Kidney capillary endothelial cell (primary cell): Measurements from ENCODE around the gene VAPA.
A peak's percentile ranks its signal among the peaks of the same experiment; 100 is the strongest.

Source experiments
- DNase-seq: peaks from one replicate; pipeline ENCODE4 v3.0.0-alpha.2; 2018; ENCODE audit warnings: low spot score

VAPA gene, protein sequence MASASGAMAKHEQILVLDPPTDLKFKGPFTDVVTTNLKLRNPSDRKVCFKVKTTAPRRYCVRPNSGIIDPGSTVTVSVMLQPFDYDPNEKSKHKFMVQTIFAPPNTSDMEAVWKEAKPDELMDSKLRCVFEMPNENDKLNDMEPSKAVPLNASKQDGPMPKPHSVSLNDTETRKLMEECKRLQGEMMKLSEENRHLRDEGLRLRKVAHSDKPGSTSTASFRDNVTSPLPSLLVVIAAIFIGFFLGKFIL

DNA sequence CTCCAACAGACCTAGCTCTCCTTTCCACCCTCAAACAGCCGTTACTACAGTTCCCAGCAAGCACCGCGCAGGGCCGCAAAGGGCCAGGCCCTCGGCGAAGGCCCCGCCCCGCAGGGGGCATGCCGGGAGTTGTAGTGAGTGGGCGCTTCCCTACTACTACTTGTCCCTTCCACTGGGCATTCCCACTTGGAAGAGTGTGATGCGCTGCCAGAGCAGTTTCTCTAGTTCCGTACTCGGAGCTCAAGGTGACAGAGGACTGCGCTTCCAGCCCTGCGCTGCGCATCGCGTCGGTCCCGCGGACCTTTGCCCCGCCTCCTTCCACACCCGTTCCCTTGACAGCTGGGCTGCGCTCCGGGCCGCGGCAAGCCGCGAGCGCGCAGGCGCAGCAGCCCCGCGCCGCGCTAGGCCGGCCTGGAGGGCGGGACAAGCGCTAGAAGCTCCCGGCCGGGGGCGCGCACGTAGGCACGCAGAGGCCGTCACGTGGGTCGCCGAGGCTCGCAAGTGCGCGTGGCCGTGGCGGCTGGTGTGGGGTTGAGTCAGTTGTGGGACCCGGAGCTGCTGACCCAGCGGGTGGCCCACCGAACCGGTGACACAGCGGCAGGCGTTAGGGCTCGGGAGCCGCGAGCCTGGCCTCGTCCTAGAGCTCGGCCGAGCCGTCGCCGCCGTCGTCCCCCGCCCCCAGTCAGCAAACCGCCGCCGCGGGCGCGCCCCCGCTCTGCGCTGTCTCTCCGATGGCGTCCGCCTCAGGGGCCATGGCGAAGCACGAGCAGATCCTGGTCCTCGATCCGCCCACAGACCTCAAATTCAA lies at the start of gene VAPA:
VAPA (plus strand) TSS at position 491 of the 808 bp plus-strand sequence; CDS start at position 732, 241 bp downstream.
- peak; percentile 94 for DNase-seq

GRCh38 chr18:9865764-9866490 lies 47.9 kb upstream of the VAPA start:
- no peak for DNase-seq

DNA sequence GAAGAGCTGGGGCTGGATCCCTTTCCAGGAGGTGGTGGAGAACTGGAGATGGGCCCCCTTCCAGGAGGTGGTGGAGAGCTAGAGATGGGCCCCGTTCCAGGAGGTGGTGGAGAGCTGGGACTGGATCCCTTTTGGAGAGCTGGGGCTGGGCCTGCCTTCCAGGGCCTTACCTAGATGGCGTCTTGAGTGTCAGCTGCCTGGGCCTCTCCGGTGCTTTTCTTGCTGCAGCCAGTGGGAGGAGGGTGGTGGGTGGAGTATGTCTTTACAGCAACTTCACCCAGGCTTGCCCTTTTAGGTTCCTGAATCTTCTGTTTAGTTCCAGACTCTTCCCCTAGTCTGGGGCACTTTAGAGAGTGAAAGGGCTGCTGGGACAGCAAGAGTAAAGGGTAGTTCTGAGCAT lies 47.2 kb upstream of the VAPA start:
- no peak for DNase-seq

- DNase-seq = no peak
Measured at GRCh38 chr18:9867071-9867594, 46.7 kb upstream of the VAPA start.

GRCh38 chr18:9868857-9869714 lies 44.7 kb upstream of the VAPA start:
- DNase-seq = no peak

GRCh38 chr18:9869715-9870430 lies 43.9 kb upstream of the VAPA start:
- DNase-seq = peak; percentile 5

DNA sequence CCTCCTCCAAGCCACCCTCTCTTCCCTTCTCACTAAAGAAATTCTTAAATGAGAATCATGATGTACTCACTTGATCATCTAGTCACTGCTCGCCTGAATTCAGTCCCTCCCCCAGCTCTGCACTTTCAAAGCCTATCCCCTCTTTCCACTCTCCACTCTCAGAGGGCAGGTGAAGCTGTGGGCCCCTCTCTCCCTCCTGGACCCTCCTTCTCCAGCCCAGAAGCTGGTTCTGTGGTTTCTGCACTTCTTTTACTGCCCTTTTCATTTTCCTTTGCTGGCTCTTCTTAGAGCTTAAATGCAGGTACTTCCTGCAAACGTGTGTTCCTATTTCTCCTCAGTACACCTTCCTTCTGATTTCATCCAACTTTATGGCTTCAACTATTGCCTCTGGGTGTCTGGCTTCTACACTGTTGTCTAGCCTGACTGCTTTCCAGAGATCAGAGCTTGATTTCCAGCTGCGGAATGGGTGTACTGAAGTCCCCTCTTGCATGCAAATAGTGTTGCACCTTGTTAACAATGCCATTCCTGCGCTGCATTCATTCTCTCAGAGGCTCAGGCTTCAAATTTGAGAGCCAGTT lies 43.3 kb upstream of the VAPA start:
- no peak for DNase-seq

DNA sequence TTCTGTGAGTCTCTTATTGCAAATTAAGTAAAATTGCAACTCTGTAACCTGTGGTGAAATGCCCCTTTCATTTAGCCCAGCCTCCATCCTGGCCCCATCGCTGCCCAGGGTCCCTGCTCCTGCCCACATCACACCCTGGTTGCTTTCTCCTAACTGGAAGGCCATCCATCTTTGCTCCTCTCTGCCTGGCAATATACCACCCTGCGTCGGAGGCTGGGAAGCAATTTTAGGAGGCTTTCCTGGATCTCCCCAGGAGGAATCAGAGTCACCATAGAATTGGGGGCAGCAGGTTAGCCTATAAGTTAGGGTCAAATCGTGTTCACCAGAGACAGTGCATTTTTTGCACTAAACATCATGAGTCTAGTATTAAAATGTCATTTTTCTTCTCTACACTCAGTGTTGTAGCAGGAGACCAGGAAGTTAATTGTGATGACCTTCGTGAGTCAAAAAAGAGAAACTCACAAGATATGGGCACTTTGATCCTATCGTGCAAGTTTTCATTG lies 42.5 kb upstream of the VAPA start:
- DNase-seq = no peak

DNA sequence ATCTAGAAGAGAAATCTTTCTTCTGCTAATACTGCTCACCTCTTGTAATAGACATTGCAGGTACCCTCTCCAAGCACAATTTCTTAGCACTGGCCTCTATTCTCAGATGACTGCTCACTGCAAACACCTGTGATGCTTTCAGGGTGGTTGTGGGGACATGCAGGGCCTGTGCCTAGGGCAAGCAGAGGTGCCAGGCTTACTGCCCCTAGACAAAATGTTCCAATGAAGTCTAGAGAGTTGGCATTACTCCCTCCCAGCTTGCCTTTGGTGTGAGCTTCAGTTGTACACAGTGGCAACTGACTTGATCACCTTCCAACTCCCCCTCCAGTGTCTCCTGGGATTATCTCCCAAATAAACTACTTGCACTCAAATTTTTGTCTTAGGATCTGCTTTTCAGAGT lies 41.0 kb upstream of the VAPA start:
- DNase-seq = no peak

DNA sequence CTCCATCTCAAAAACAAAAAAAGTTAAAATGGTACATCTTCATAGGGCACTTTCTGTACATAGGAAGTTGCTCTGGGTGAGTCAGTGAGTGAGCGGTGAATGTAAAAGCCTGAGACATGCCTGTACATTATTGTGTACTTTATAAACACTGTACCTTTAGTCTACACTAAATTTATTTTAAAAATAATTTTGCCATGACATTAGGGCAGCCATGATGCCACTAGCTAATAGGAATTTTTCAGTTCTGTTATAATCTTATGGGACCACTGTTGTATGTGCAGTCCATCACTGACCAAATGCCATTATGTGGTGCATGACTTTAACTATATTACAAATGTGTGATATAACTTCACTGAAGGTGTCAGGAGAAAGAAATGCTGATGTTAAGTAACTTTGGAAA lies 39.1 kb upstream of the VAPA start:
- DNase-seq = peak; percentile 16

- no peak for DNase-seq
Measured at GRCh38 chr18:9876212-9876866, 37.5 kb upstream of the VAPA start.

DNA sequence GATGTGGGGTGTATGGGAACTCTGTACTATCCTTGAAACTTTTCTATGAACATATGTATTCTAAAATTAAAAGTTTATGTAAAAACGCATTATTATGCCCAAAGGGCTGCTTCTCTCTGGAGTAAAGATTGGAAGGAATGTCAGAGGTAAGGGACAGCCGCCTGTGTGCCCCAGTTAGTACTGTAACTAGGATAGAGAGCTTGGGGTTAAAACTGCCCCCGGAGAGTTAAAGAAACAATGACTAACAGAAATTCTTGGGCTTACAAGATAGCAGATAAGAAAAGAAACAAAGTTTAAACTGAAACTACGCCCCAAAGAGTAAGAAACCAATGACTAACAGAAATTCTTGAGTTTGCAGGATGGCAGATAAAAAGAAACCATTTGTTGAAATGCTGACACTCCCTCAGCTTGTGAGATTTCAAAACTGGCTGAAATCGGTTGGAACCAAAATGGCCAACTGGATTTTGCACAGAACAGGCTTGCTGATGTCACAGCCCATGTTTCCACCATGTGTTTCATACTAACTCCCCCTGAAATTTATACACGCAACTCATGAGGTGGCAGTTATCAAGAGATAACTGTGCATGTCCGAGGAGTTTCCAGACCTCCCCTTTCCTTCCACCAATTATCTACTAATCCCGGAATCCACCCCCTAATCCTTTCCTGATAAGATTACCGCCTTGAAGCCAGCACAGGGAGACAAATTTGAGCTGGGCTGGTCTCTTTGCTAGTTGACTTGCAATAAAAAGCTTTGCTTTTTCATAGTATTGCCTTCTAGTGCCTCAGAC lies 36.8 kb upstream of the VAPA start:
- peak; percentile 16 for DNase-seq

GRCh38 chr18:9877655-9878014 lies 36.2 kb upstream of the VAPA start:
- no peak for DNase-seq

DNA sequence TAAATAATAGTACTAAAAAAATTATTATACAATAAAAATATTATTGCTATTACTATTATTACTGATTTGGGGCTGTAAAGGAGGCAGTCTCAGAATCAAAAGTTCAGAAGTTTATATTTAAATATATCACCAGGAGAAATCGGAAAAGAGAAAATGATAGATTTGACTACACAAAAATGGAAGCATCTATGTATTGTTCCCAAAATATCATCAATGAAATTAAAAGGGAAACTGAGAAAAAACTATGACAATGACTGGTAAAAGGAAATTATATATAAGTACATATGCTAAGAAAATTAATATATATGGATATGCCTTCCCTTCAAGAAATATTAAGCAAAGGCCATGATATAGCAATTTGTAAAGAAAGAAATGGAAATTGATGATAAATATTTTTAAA lies 35.7 kb upstream of the VAPA start:
- no peak for DNase-seq

DNA sequence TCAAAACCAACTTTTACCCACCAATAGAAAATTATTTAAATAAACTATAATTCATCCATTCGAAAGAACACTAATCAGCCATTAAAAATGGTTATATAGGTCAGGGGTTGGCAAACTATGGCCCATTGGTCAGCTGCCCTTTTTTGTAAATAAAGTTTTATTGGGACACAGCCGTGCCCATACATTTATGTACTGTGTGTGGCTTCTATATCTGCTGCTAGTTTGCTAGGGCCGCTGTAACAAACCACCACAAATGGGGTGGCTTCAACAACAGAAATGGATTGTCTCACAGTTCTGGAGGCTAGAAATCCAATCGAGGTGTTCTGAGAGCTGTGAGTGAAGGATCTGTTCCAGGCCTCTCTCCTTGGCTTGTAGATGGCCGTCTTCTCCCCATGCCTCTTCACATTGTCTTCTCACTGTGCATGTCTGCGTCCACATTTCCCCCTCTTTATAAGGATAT lies 35.0 kb upstream of the VAPA start:
- DNase-seq = no peak

- DNase-seq = no peak
Measured at GRCh38 chr18:9884090-9884489, 29.7 kb upstream of the VAPA start.

DNA sequence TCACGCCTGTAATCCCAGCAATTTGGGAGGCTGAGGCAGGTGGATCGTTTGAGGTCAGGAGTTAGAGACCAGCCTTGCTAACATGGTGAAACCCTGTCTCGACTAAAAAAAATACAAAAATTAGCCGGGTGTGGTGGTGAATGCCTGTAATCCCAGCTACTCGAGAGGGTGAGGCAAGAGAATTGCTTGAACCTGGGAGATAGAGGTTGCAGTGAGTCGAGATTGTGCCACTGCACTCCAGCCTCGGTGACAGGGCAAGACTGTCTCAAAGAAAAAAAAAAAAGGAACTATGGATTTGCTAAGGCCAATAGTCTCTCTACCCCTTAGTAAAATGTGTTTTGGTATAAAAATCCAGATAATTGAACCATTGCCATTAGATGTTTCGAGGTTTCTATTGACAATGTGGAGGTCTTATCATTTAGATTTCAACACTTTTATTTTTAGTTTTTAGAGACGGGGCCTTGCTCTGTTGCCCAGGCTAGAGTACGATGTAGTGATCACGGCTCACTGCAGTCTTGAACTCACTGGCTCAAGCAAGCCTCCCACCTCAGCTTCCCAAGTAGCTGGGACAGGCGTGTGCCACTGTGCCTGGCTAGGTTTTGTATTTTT lies 29.2 kb upstream of the VAPA start:
- no peak for DNase-seq

GRCh38 chr18:9885170-9886004 lies 28.4 kb upstream of the VAPA start, which contains the start of gene TXNDC2:
TSS of gene TXNDC2 (plus strand) at chr18:9885973. CDS start at chr18:9886681, 708 bp downstream.
- no peak for DNase-seq
